Left ventricle myocardium inferior (tissue), 1 donor: Measurements from ENCODE around the gene SEMA4B. TPM values are rescaled to one million over a fixed set of nuclear protein-coding genes. Genes with fewer than 3 reads are reported as not detected.

ENCODE experiments used
- DNase-seq: peaks from one replicate; pipeline ENCODE4 v3.0.0-alpha.2; 2020
- H3K27ac ChIP-seq: fragments of 200-600 bp; replicated peaks from 2 replicates; pipeline ENCODE4 v1.8.0; 2021
- H3K27me3 ChIP-seq: fragments of 200-600 bp; 2 replicates; pipeline ENCODE4 v1.8.0; 2021; ENCODE audit warnings: low read depth
- H3K36me3 ChIP-seq: fragments of 200-600 bp; 2 replicates; pipeline ENCODE4 v1.8.0; 2021
- H3K4me1 ChIP-seq: fragments of 200-600 bp; 2 replicates; pipeline ENCODE4 v1.8.0; 2021
- H3K4me3 ChIP-seq: fragments of 200-600 bp; 2 replicates; pipeline ENCODE4 v1.8.0; 2021; ENCODE audit warnings: mild to moderate bottlenecking, moderate library complexity
- H3K9me3 ChIP-seq: fragments of 200-600 bp; replicated peaks from 2 replicates; pipeline ENCODE4 v1.8.0; 2021
- intact Hi-C: fragments of 100-400 bp; cut with micrococcal nuclease; formaldehyde crosslinking; loops from one replicate; pipeline ENCODE4 v1.11.0; 2022
- total RNA-seq: library from RNA; stranded (reverse); fragmentation: NEBNext Ultra II Directional; extraction: Animal tissue kit (Norgen Biotek cat#: 25700); gene quantifications from one replicate; pipeline ENCODE4 v1.2.1, GENCODE V29; 2021
- TF ChIP-seq, protein P1 (sequence below): fragments of 200-600 bp; IDR thresholded peaks from 2 replicates; pipeline ENCODE4 v1.8.0; 2021; ENCODE audit warnings: antibody characterized with exemption, mild to moderate bottlenecking, borderline replicate concordance
- donor health status: DM: no; HTN: yes; CAD: no; lungs with severe emphysema.

Gene SEMA4B
- total RNA-seq, 1 donor from 2014 or later, result 22.7 TPM

DNA sequence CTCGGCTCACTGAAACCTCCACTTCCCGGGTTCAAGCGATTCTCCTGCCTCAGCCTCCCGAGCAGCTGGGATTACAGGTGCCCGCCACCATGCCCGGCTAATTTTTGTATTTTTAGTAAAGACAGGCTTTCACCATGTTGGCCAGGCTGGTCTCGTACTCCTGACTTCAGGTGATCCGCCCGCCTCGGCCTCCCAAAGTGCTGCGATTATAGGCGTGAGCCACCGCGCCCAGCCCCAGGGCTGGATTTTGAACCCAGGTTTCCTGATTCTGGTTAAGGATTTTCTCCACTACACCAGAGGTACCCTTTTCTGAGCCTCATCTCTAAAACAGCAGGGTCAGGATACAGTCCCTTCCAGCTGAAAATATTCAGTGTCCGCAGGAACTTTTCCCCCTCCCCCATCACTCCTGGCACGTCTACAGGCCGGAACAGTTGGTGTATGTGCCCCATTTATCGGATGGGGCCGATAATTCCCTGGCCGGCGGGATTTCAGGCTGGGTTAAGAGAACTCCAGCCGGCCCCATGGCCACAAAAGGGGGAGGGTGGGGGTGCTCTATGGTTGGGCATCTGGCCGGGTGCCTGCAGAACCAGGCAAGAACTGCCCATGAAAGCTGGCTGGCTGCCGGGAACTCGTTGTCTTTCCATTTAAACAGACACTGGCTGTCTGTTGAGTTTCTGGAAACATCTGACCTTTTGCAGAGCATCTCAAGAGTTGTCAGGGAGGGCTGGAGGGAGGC, 26.8 kb upstream of the SEMA4B start:
- TF ChIP-seq, protein P1, sequence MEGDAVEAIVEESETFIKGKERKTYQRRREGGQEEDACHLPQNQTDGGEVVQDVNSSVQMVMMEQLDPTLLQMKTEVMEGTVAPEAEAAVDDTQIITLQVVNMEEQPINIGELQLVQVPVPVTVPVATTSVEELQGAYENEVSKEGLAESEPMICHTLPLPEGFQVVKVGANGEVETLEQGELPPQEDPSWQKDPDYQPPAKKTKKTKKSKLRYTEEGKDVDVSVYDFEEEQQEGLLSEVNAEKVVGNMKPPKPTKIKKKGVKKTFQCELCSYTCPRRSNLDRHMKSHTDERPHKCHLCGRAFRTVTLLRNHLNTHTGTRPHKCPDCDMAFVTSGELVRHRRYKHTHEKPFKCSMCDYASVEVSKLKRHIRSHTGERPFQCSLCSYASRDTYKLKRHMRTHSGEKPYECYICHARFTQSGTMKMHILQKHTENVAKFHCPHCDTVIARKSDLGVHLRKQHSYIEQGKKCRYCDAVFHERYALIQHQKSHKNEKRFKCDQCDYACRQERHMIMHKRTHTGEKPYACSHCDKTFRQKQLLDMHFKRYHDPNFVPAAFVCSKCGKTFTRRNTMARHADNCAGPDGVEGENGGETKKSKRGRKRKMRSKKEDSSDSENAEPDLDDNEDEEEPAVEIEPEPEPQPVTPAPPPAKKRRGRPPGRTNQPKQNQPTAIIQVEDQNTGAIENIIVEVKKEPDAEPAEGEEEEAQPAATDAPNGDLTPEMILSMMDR, result no peak
- DNase-seq, result peak; percentile 92
- H3K9me3 ChIP-seq, result no peaks in the 10 kb centered on the region
- peak overlapping the region; percentile 97 for H3K27ac ChIP-seq
- intact Hi-C loops, result no loop called here
- H3K36me3 ChIP-seq, result no peaks in the 10 kb centered on the region
- H3K4me1 ChIP-seq, result peaks cover 20% of the 10 kb centered on the region
- peak overlapping the region; percentile 48 for H3K4me3 ChIP-seq
- no peaks in the 10 kb centered on the region for H3K27me3 ChIP-seq

DNA sequence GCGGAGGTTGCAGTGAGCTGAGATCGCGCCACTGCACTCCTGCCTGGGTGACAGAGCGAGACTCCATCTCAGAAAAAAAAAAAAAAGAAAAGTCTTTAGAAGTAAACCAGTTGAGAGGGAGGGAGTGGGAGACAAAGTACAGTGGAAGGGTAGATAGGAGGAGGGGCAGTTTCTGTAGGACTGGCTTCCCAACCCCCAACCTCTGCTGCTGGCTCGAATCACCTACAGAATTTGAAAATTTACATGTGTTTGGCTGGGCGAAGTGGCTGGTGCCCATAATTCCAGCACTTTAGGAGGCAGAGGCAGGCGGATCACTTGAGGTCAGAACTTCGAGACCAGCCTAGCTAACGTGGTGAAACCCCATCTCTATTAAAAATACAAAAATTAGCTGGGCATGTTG, 24.1 kb upstream of the SEMA4B start:
- DNase-seq, result no peak
- TF ChIP-seq, protein P1, result no peak
- peaks cover 20% of the 10 kb centered on the region for H3K4me1 ChIP-seq
- H3K4me3 ChIP-seq, result no peak overlapping the region
- H3K9me3 ChIP-seq, result no peaks in the 10 kb centered on the region
- intact Hi-C loops, result no loop called here
- H3K36me3 ChIP-seq, result no peaks in the 10 kb centered on the region
- H3K27ac ChIP-seq, result peak overlapping the region; percentile 97
- no peaks in the 10 kb centered on the region for H3K27me3 ChIP-seq

DNA sequence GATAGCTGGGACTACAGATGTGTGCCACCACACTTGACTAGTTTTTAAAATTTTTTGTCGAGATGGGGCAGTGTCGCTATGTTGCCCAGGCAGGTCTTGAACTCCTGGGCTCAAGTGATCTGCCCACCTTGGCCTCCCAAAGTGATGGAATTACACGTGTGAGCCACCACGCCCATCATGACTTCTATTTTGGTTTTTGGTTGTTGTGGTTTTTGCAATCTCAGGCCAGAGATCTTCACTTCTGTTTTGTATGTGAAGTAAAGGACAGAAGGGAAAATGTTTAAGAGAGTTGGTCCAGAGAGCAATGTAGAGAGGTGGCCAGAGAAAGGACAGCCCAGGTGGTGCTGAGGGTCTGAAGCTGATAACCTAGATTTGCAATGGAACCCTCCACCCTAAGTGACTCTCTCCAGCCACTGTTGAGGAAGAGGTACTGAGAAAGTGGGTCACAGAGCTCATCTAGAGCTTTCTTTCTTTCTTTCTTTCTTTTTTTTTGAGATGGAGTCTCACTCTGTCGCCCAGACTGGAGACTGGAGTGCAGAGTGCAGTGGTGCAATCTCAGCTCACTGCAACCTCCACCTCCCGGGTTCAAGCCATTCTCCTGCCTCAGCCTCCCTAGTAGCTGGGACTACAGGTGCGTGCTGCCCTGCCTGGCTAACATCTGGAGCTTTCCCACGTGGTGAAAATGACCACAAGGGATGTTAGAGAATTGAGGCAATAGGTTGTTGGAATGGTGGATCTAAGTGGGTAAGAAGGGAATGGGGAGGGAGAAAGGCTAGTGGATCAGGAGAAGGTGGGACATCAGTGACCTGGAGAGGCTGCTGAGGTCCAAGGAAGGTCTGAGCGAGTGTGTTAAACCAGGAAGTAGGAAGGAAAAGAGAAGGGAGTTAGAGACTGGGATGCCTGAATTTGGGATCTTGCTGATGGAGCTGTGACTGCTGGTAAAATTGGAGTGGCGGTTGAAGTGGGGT, 22.4 kb upstream of the SEMA4B start:
- Histone ChIP-seq H3K36me3 (no peaks in the 10 kb centered on the region), H3K4me1 (peaks cover 29% of the 10 kb centered on the region), H3K4me3 (no peak overlapping the region), H3K9me3 (no peaks in the 10 kb centered on the region), H3K27ac (no peak overlapping the region), H3K27me3 (peaks cover 3% of the 10 kb centered on the region)
- no peak for DNase-seq
- TF ChIP-seq, protein P1, result no peak
- intact Hi-C loops, result no loop called here

DNA sequence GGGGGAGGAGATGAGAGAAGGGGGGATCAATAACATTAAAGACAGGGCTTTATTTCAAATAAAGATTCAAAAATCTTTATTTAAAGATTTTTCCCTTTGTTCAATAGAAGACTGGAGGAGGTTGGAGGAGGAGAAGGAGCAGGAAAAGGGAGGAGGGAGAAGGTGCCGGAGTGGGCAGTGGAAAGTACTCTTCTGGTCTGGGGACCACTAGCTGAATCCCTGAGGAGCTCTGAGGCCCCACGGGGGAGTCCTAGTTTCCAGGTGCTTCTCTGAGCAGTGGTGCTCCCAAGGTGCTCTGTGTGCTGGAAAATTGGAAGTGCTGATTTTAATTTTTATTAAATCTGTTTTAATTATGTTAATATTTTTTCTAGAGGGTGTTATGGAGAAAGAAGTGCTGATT, 19.4 kb upstream of the SEMA4B start:
- H3K27ac ChIP-seq, result peak overlapping the region; percentile 98
- H3K36me3 ChIP-seq, result no peaks in the 10 kb centered on the region
- H3K27me3 ChIP-seq, result peaks cover 17% of the 10 kb centered on the region
- H3K9me3 ChIP-seq, result no peaks in the 10 kb centered on the region
- no peak for DNase-seq
- intact Hi-C loops, result no loop called here
- H3K4me1 ChIP-seq, result peaks cover 39% of the 10 kb centered on the region
- TF ChIP-seq, protein P1, result no peak
- H3K4me3 ChIP-seq, result no peak overlapping the region

DNA sequence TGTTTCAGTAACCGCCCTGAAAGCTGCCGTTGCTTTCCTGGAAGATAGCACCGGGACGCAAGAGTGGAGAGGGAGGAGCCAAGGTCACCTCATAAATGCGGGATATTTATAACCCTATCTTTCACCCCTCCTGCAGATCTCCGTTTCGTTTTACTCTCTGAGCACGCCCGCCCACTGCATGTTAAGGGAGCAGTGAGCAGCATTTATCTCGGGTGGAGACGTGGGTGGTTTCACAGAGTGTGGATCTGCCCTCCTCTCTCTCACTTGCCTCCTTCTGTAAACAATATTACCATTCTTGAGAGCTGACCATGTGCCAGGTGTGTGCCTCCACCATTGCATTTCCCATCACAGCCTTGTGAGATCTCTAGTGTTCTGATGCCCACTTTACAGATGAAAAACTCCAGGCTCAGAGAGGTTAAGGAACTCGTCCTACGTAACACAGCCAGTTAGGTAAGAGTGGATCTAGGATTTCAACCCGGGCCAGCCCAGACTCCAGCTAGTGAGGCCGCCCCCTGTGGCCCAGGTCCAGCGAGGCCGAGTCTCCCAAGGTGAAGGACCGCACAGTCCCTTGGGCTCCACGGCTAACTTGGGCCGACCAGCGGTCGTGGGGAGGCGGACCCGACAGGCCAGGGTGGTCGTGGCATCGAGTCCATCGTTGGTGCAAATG, 16.9 kb upstream of the SEMA4B start:
- no peaks in the 10 kb centered on the region for H3K36me3 ChIP-seq
- intact Hi-C loops, result no loop called here
- H3K27me3 ChIP-seq, result peaks cover 17% of the 10 kb centered on the region
- H3K4me3 ChIP-seq, result peak overlapping the region; percentile 89
- no peaks in the 10 kb centered on the region for H3K9me3 ChIP-seq
- TF ChIP-seq, protein P1, result no peak
- peak overlapping the region; percentile 98 for H3K27ac ChIP-seq
- H3K4me1 ChIP-seq, result peaks cover 51% of the 10 kb centered on the region
- peak; percentile 74 for DNase-seq
